HCT116 (cell line): Measurements from ENCODE around the gene CRIP2. TPM values are rescaled to one million over a fixed set of nuclear protein-coding genes. Genes with fewer than 3 reads are reported as not detected.

Source experiments
- ATAC-seq: fragments of 200-7000 bp; cut with Tn5 transposase; 2 replicates; pipeline ENCODE4 v1.9.1; 2020; ENCODE audit warnings: mild to moderate bottlenecking, moderate library complexity
- BruUV-seq: library from RNA; stranded (reverse); fragments of 400-500 nt; replicated peaks from 2 replicates; lab custom pipeline; 2021; lab: Mats Ljungman, UMichigan
- CTCF ChIA-PET: fragments of 300-600 bp; sonication (Branson Sonifier 250); formaldehyde crosslinking; loops from one replicate; lab custom pipeline; 2021; ENCODE audit warnings: antibody characterized with exemption; lab: Charles Lee
- POLR2A ChIA-PET: fragments of 300-600, 350-600 bp; sonication (Branson Sonifier 250); formaldehyde crosslinking; loops from one replicate; lab custom pipeline; 2021; ENCODE audit warnings: antibody characterized with exemption; lab: Charles Lee
- RAD21 ChIA-PET, 2 experiments: fragments of 300-600 bp; sonication (Branson Sonifier 250); formaldehyde crosslinking; loops; one replicate each; lab custom pipeline; 2023; ENCODE audit warnings: low total read pairs in 2 of 2; ENCODE audit not compliant: uncharacterized antibody in 2 of 2, unreplicated experiment in 2 of 2, low non-redundant PET in 1 of 2; lab: Charles Lee
- DNase-seq: peaks from one replicate; pipeline ENCODE4 v3.0.0-alpha.2; 2010; ENCODE audit warnings: low read depth, low spot score
- H2AFZ ChIP-seq: fragments of 200-600 bp; shearing (Covaris generic), sonication (generic); 2 replicates; pipeline ENCODE4 v1.6.1; 2017; ENCODE audit warnings: low read depth, mixed run types, mixed read lengths, antibody characterized with exemption, low read length; ENCODE audit not compliant: poor library complexity, severe bottlenecking
- H3K27ac ChIP-seq: 2 replicates; pipeline ENCODE4 v1.5.1; 2012; ENCODE audit warnings: low read depth, low read length
- H3K27me3 ChIP-seq: fragments of 200-600 bp; sonication (generic); 2 replicates; pipeline ENCODE4 v1.6.1; 2016; ENCODE audit warnings: mixed run types, low read length, mixed read lengths; ENCODE audit not compliant: insufficient read depth
- H3K36me3 ChIP-seq, 2 experiments: fragments of 200-500 bp in 1 of 2; fragments of 200-600 bp in 1 of 2; sonication (Bioruptor generic) in 1 of 2; sonication (generic) in 1 of 2; 2 replicates each; pipeline versions ENCODE4 v1.5.1 to v1.6.1; 2014 to 2016; ENCODE audit warnings: low read length in 2 of 2, inconsistent platforms in 1 of 2, mixed read lengths in 1 of 2, mixed run types in 1 of 2; ENCODE audit not compliant: insufficient read depth in 2 of 2, control insufficient read depth in 1 of 2
- H3K4me1 ChIP-seq, 2 experiments: fragments of 200-600 bp in 1 of 2; sonication (generic) in 1 of 2; 2 replicates each; pipeline versions ENCODE4 v1.5.1 to v1.6.1; 2012 to 2017; ENCODE audit warnings: low read length in 2 of 2, inconsistent platforms in 1 of 2, mild to moderate bottlenecking in 1 of 2, mixed read lengths in 1 of 2, mixed run types in 1 of 2, moderate library complexity in 1 of 2; ENCODE audit not compliant: insufficient read depth in 2 of 2, control insufficient read depth in 1 of 2
- H3K4me2 ChIP-seq: fragments of 200-600 bp; sonication (generic); 2 replicates; pipeline ENCODE4 v1.6.1; 2017; ENCODE audit warnings: mixed run types, low read length, mixed read lengths
- H3K4me3 ChIP-seq, 2 experiments: fragments of 200-600 bp in 1 of 2; sonication (generic) in 1 of 2; replicated peaks in 1 of 2; 2 replicates each; pipeline ENCODE4 v1.5.1; 2011 to 2016; ENCODE audit warnings: low read length in 2 of 2, control low read depth in 1 of 2, low read depth in 1 of 2, mild to moderate bottlenecking in 1 of 2, mixed read lengths in 1 of 2, mixed run types in 1 of 2
- H3K79me2 ChIP-seq: fragments of 200-600 bp; sonication (generic); 2 replicates; pipeline ENCODE4 v1.6.1; 2017; ENCODE audit warnings: mild to moderate bottlenecking, mixed run types, low read length, moderate library complexity, mixed read lengths; ENCODE audit not compliant: insufficient read depth
- H3K9ac ChIP-seq: fragments of 200-600 bp; sonication (generic); 2 replicates; pipeline ENCODE4 v1.6.1; 2016; ENCODE audit warnings: low read length, mixed read lengths
- H3K9me2 ChIP-seq: fragments of 200-600 bp; sonication (generic), shearing (Covaris generic); 2 replicates; pipeline ENCODE4 v1.6.1; 2017; ENCODE audit warnings: mixed run types, mild to moderate bottlenecking, moderate library complexity; ENCODE audit not compliant: insufficient read depth
- H3K9me3 ChIP-seq, 2 experiments: fragments of 200-500 bp in 1 of 2; fragments of 200-600 bp in 1 of 2; sonication (Bioruptor generic) in 1 of 2; sonication (generic) in 1 of 2; 2 replicates each; pipeline ENCODE4 v1.6.1; 2014 to 2017; ENCODE audit warnings: low read length in 2 of 2, mixed read lengths in 2 of 2, inconsistent platforms in 1 of 2, low read depth in 1 of 2, mild to moderate bottlenecking in 1 of 2, mixed run types in 1 of 2, moderate library complexity in 1 of 2; ENCODE audit not compliant: control insufficient read depth in 1 of 2, insufficient read depth in 1 of 2
- H4K20me1 ChIP-seq: fragments of 200-600 bp; sonication (generic), shearing (Covaris generic); 2 replicates; pipeline ENCODE4 v1.6.1; 2017; ENCODE audit warnings: mixed run types, mild to moderate bottlenecking, moderate library complexity; ENCODE audit not compliant: insufficient read depth
- CBX3 ChIP-seq: IDR thresholded peaks from 2 replicates; pipeline ENCODE4 v1.6.1; 2012; ENCODE audit warnings: low read depth
- EZH2 ChIP-seq: fragments of 200-600 bp; sonication (generic); IDR thresholded peaks from 2 replicates; pipeline ENCODE4 v1.6.1; 2017; ENCODE audit warnings: antibody characterized with exemption, mixed run types
- EZH2phosphoT487 ChIP-seq: fragments of 200-600 bp; IDR thresholded peaks from 2 replicates; pipeline ENCODE4 v1.6.1; 2018; ENCODE audit warnings: antibody characterized with exemption, borderline replicate concordance
- FOSL1 ChIP-seq: IDR thresholded peaks from 2 replicates; pipeline ENCODE4 v1.6.1; 2012; ENCODE audit warnings: low read depth
- JUND ChIP-seq: IDR thresholded peaks from 2 replicates; pipeline ENCODE4 v1.6.1; 2012
- POLR2A ChIP-seq: IDR thresholded peaks from 2 replicates; pipeline ENCODE4 v1.7.0; 2011; ENCODE audit warnings: borderline replicate concordance; ENCODE audit not compliant: insufficient read depth, insufficient read length; ENCODE audit errors: extremely low read depth
- RAD21 ChIP-seq: IDR thresholded peaks from 2 replicates; pipeline ENCODE4 v1.6.1; 2012; ENCODE audit warnings: low read depth, mild to moderate bottlenecking
- REST ChIP-seq: IDR thresholded peaks from 2 replicates; pipeline ENCODE4 v1.6.1; 2012; ENCODE audit warnings: low read depth
- SP1 ChIP-seq: IDR thresholded peaks from 2 replicates; pipeline ENCODE4 v1.6.1; 2012; ENCODE audit warnings: low read depth
- SRF ChIP-seq: IDR thresholded peaks from 2 replicates; pipeline ENCODE4 v1.6.1; 2012; ENCODE audit warnings: low read depth
- TCF7L2 ChIP-seq: IDR thresholded peaks from 2 replicates; pipeline ENCODE4 v1.7.0; 2011; ENCODE audit warnings: borderline replicate concordance, inconsistent platforms; ENCODE audit not compliant: insufficient read depth, insufficient read length; ENCODE audit errors: extremely low read depth
- ZFX ChIP-seq: fragments of 450-650 bp; IDR thresholded peaks from 2 replicates; pipeline ENCODE4 v1.6.1; 2017
- intact Hi-C: fragments of 100-400 bp; cut with micrococcal nuclease; formaldehyde crosslinking; loops from 2 replicates; pipeline ENCODE4 v1.10.0; 2022
- total RNA-seq: library from RNA; stranded (reverse); gene quantifications from one replicate; pipeline ENCODE4 v1.2.1, GENCODE V29; 2021; ENCODE audit not compliant: unreplicated experiment
- TF ChIP-seq, protein P1 (sequence below): IDR thresholded peaks from 2 replicates; pipeline ENCODE4 v1.6.1; 2011; ENCODE audit warnings: mild to moderate bottlenecking, low read length, moderate library complexity; ENCODE audit not compliant: insufficient replicate concordance; ENCODE audit errors: extremely low read depth

CRIP2 gene
- total RNA-seq, 1 experiment from 2014 or later, result 31.1 TPM

DNA sequence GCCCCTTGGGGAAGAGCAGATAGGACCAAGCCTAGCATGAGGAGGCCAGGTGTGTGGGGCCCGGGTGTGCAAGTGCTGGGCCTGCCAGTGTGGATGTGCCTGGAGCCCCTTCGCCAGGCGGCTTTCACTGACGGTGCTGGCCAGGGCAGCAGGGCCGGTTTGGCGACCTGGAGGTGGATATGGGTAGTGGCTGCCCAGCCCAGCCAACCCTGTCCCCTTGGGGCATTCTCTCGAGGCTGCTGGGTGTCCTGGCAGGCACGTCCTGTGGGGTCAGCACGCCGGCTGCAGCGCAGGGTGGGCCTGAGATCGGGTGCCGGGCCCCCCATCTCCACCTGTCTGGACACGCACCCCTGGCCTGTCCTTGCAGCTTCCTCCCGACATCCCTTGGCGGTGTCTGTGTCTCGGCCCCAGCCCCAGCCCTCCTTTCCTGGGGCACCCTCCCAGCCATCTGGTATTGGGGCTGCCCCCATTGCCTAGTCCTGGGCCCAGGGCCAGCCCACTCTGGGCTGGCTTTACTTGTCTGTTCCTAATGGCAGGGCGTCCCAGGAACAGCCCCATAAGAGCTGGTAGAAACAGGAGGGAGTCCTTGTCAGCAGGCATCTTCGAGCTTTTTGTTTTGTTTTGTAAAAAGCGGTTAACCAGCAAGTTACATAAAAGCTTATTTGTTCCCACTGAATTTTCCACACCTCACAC is 7.2 kb upstream of the CRIP2 start:
- no peak overlapping the region for H3K4me2 ChIP-seq
- intact Hi-C loops, result no loop called here
- H3K4me1 ChIP-seq, result peaks cover 14 to 20% of the 10 kb centered on the region in 2 experiments
- no peak overlapping the region for H3K9ac ChIP-seq
- BruUV-seq, result TSS peak; percentile 16
- H3K27ac ChIP-seq, result no peak overlapping the region
- CTCF ChIA-PET, result interaction anchor here (1.5 kb wide), 1 partner anchor 13 kb away, joined by 5 read pairs; no protein-coding TSS in a partner anchor
- H3K9me3 ChIP-seq, result no peaks in the 10 kb centered on the region
- H3K79me2 ChIP-seq, result no peaks in the 10 kb centered on the region
- RAD21 ChIA-PET, result no interaction called here
- no peaks in the 10 kb centered on the region for H3K27me3 ChIP-seq
- ATAC-seq, result no peak
- peaks cover 14 to 15% of the 10 kb centered on the region in 2 experiments; a peak in 3 of 4 replicates for H3K36me3 ChIP-seq
- POLR2A ChIA-PET, result no interaction called here
- no peaks in the 10 kb centered on the region for H3K9me2 ChIP-seq
- H4K20me1 ChIP-seq, result no peaks in the 10 kb centered on the region
- DNase-seq, result no peak
- H3K4me3 ChIP-seq, result no peak overlapping the region
- no peak for TF ChIP-seq ZFX
- no peak for TF ChIP-seq TCF7L2
- TF ChIP-seq EZH2, result no peak
- TF ChIP-seq SP1, result no peak
- no peak for TF ChIP-seq RAD21
- TF ChIP-seq JUND, result no peak
- no peak for TF ChIP-seq POLR2A
- TF ChIP-seq, protein P1, sequence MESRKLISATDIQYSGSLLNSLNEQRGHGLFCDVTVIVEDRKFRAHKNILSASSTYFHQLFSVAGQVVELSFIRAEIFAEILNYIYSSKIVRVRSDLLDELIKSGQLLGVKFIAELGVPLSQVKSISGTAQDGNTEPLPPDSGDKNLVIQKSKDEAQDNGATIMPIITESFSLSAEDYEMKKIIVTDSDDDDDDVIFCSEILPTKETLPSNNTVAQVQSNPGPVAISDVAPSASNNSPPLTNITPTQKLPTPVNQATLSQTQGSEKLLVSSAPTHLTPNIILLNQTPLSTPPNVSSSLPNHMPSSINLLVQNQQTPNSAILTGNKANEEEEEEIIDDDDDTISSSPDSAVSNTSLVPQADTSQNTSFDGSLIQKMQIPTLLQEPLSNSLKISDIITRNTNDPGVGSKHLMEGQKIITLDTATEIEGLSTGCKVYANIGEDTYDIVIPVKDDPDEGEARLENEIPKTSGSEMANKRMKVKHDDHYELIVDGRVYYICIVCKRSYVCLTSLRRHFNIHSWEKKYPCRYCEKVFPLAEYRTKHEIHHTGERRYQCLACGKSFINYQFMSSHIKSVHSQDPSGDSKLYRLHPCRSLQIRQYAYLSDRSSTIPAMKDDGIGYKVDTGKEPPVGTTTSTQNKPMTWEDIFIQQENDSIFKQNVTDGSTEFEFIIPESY, result no peak
- no peak for TF ChIP-seq CBX3
- TF ChIP-seq FOSL1, result no peak
- TF ChIP-seq EZH2phosphoT487, result no peak
- no peak for TF ChIP-seq REST
- TF ChIP-seq SRF, result no peak
- H2AFZ ChIP-seq, result no peak overlapping the region
